Heart left ventricle (tissue), 13 donors: ENCODE data around the gene CALCOCO1.
A peak's percentile ranks its signal among the peaks of the same experiment; 100 is the strongest.

Experiments
- CTCF ChIP-seq, 12 donors: fragments of 200-600 bp; sonication (generic) in 4 of 12; IDR thresholded peaks; one replicate each; pipeline versions ENCODE4 v1.5.0 to v1.8.0; 2018 to 2022; ENCODE audit warnings: antibody characterized with exemption in 12 of 12, mild to moderate bottlenecking in 5 of 12
- POLR2A ChIP-seq, 2 donors: fragments of 450-650 bp; IDR thresholded peaks; one replicate each; pipeline ENCODE4 v1.6.1; 2017; ENCODE audit warnings: antibody characterized with exemption in 2 of 2, mild to moderate bottlenecking in 2 of 2, moderate library complexity in 2 of 2
- donor health status: ischemic (EF 13 %, LVEDD 7.1; RV severe dilation, severe dysfunction).
- donor health status: DM: no; HTN: yes; CAD: no.
- donor health status: DM: no; HTN: no; CAD: no.
- donor health status: ischemic (EF 25% LVEDD 6.9; RV normal size, moderate dysfunction).
- donor health status: ischemic (EF 25% LVEDD 5.7; RV mildly dilated, moderate dysfunction).
- donor health status: ischemic (EF 35%, LVEDD 5.7; RV mildly dilated, moderate dysfunction).
- donor health status: nonischemic (EF 11% LVEDD 7.7; RV severe dilation, severe dysfunction).
- donor health status: DM: yes; HTN: yes; CAD: no.
- donor health status: PGD.
- donor health status: ischemic (EF 29% LVEDD 5.4; RV normal size, mild dysfunction).
- donor health status: nonischemic (EF 23%, LVEDD 6.1; RV moderate dilation, normal function).

- TF ChIP-seq CTCF (IDR thresholded peaks at IDR 0.05): peak; percentile 99 to 100 (median 100)
- no peak for TF ChIP-seq POLR2A (IDR thresholded peaks at IDR 0.05)
Observed at GRCh38 chr12:53746592-53747092, 19.4 kb upstream of the CALCOCO1 start.
